ENCODE data around the gene KIF26B.

KIF26B gene

GRCh38 chr1:245752561-245752960 is 597.8 kb downstream of the KIF26B start:
- no peak for DNase-seq (ENCODE audit: low read depth)

GRCh38 chr1:245753807-245754206 is 599.0 kb downstream of the KIF26B start:
- DNase-seq (ENCODE audit: low read depth): no peak

- no peak for DNase-seq (ENCODE audit: low read depth)
Observed at GRCh38 chr1:245754463-245754961, 599.7 kb downstream of the KIF26B start.

Measured in stimulated activated CD4-positive, alpha-beta T cell treated with anti-CD3 and anti-CD28 coated beads, Interleukin-2, amount 100 ng/mL, for 4 hours (primary cell).